ENCODE data around the gene NRG3.

Gene NRG3
- total RNA-seq: 0 reads per million in 4 donors

GRCh38 chr10:81874875-81875466 is at the start of gene NRG3:
TSS of gene NRG3 (plus strand) at chr10:81875194.
- DNase-seq: no peak

DNA sequence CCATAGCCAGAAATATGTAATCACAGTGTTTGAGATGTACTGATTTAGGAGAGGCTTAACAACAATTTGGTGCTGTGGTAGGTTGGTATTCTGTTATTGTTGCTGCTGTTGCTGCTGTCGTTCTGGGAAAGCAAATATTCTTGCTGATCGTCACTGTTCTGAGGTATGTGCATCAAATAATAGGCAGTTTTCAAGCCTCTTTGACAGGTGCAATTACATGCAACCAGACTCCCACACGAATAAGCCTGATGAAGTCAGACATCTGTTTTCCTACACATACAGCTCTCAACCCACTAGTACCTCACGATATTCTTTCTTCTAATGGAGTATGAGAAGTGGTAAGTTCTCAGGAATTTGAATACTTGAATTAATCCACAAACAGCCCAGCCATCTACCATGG is 46.7 kb upstream of the NRG3 start:
- DNase-seq: no peak

- DNase-seq: no peak
Observed at GRCh38 chr10:81831060-81831459, 43.9 kb upstream of the NRG3 start.

- no peak for DNase-seq
Observed at GRCh38 chr10:81838950-81839349, 36.0 kb upstream of the NRG3 start.

DNA sequence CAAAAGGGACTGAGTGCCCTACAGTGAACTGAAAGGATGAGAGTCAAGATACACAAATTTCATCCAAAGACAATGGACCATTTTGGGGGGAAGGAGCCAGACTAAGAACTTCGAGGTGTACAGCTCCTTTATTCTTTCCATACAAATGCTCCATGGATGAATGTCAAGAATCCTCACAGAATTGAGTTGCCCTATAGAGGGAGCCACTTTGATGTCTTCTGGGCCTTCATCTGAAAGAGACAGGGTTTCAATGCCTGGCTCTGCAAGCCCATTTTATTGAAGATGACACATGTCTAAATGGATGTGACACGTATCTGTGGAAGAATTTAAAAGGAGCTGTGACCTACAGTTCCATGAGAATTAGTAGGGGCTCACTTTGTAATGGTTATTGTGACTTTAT is 32.0 kb upstream of the NRG3 start:
- DNase-seq: no peak

DNA sequence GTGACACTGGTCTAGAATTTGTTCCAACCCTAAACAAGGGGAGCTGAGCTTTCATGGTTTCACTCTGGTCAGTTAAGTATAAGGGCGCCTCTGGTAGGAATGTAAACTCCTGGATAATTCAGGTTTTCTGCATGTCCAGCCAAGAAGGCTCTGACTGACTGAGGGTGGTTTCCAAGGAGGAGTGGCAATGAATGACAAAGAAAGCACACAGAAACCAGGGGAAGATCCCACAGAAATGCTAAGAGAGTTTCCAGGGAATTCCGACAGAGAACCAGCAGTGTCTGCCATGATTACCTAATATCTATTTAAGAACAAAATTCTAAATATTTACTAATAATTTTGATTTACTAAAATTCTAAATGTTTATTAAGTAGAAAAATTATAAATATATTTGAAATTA is 27.3 kb upstream of the NRG3 start:
- no peak for DNase-seq

- DNase-seq: no peak
Observed at GRCh38 chr10:81848514-81848913, 26.5 kb upstream of the NRG3 start.

DNA sequence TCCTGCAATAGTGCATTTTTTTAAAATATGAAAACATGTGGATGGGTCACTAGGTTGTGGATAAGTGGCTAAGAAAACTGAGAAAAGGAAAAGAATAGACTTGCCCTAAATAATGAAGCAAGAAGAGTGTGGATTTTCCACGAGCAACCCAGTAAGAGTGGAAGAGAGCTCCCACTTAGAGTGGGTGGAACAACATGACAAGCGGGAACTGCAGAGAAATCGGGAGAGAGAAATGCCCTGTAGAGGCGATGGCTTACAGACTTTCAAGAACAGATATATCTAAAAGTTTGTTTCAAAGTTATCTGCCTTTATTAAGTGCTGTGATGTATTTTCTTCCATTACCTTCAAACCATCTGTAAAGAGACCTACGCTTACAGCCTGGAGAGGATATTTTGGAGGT is 26.1 kb upstream of the NRG3 start:
- DNase-seq: no peak

DNA sequence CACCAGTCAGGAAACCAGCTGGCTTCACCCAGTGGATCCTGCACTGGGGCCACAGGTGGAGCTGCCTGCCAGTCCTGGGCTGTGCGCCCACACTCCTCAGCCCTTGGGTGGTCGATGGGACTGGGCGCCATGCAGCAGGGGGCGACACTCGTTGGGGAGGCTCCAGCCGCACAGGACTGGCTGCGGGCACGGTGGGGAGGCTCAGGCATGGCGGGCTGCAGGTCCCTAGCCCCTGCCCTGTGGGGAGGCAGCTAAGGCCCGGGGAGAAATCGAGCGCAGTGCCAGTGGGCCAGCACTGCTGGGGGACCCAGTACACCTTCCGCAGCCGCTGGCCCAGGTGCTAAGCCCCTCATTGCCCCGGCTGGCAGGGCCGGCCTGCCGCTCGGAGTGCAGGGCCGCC is 12.4 kb upstream of the NRG3 start:
- no peak for DNase-seq

- no peak for DNase-seq
Observed at GRCh38 chr10:81863771-81864170, 11.2 kb upstream of the NRG3 start.

DNA sequence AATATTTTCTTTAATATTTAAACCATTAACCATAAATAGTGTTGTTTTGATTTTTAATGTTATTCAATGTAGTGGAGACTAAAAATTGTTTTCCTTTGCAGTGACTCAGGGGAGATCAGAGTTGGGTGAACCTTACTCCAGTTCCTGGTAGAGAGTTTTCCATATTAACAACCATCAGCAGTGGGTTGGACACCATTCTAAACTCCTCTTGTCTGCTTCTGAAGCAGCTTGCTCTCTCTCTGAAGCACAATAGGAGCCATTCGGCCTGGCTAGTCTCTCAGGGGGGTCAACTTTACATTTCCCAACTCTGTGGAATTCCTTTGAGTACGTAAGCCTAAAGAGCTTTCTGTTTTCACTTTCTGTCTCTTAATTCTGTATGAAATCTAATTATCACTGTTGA is 9.4 kb upstream of the NRG3 start:
- DNase-seq: no peak

DNA sequence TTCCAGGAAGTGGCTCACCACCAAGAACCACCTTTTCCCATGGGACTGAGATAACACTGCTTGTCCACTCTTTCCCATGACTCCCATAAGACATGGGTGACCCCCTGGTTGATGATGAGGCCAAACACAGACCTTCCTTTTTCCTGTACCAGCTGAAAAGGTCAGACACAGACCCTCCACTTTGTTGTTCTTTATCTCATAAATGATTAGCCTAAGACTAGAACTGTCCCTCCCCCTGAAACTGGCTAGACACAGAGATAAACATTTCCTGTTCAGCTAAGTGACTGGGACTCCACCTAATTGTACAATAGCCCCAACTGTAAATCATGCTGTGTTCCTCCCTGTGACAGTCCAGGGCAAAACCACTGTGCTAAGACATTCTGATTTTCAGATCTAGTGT is 8.2 kb upstream of the NRG3 start:
- no peak for DNase-seq

DNA sequence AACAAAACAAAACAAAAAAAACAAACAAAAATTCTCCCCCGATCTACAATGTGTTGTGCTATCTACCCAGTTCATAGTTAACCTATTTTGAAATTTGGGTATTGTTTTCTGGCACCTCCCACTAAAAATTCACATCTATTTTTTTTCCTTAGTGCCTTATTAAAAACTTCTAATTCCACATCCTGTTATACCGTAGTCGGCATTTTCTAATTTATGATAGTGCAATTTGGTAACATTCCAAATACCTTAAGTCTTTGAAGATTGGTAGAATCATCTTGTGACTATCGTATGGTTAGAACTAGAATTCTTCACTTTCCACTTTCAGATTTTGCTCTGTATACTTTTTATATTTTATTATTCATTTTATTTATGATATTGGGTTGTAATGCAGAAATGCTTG is 4.5 kb upstream of the NRG3 start:
- DNase-seq: no peak

GRCh38 chr10:81871558-81871957 is 3.4 kb upstream of the NRG3 start:
- DNase-seq: no peak

DNA sequence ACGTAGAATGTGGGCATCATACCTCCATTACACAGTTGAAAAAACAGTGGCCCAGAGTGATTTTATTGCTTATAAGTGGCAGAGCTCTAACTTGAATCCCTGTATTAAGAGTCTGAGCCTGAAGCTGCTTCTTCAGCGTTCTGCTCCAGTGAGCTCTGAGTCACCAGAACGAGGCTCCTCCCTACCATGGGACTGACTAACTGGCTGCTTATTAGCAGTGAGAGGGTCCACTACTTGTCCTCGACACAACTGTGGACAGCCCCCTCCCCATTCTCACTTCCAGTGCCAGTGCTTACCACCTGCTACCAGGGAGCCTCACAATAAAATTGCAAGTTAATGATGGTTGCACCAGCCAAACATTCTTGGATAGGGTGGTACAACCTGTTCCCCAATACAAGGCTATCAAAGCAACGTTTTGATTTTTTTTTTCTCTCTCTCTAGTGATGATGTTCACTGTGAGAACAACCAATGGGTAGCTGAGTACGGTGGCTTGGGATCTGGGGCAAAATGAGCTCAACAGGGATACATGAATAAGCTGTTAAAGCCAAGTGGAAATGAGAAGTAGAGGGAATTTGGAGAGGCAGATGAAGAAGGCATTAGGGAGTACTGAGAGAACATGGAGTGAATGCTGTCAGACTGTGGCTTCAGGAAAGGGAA is 2.7 kb upstream of the NRG3 start:
- DNase-seq: no peak

DNA sequence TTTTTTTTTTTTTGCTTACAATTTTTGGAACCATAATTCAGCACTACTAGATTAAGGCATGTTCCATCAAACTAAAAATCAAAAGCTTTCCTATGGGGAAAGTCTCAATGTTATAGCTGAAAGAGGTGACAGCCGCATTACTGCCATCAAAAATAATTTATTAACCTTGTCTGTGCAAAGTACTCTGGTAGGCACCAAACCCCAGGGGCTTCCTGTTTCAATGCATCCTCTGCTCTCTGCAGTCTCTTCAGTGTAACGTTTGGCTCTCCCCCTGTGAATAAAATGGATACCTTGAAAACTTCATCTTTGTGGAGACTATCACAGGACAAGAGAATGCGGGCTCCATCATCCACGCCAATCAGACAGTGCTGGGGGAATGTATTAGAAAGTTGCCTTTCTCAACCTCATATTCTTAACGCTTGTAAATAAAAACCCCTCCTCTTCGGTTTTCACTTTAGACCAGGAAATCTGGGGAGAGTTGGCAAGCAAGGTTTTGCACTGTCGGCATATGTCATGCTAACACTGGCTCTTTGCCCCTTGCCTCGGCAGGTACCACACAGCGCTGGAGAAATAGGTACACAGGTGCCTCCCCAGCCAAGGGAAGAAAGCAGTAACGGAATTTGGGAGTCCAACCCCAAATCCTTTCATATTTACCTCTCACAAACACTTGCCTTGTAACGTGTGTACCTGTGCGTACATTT is 1.6 kb upstream of the NRG3 start:
- no peak for DNase-seq

- no peak for DNase-seq
Observed at GRCh38 chr10:81873932-81874816, 820 bp upstream of the NRG3 start.

- no peak for DNase-seq
Observed at GRCh38 chr10:81875467-81876252, 666 bp downstream of the NRG3 start.

DNA sequence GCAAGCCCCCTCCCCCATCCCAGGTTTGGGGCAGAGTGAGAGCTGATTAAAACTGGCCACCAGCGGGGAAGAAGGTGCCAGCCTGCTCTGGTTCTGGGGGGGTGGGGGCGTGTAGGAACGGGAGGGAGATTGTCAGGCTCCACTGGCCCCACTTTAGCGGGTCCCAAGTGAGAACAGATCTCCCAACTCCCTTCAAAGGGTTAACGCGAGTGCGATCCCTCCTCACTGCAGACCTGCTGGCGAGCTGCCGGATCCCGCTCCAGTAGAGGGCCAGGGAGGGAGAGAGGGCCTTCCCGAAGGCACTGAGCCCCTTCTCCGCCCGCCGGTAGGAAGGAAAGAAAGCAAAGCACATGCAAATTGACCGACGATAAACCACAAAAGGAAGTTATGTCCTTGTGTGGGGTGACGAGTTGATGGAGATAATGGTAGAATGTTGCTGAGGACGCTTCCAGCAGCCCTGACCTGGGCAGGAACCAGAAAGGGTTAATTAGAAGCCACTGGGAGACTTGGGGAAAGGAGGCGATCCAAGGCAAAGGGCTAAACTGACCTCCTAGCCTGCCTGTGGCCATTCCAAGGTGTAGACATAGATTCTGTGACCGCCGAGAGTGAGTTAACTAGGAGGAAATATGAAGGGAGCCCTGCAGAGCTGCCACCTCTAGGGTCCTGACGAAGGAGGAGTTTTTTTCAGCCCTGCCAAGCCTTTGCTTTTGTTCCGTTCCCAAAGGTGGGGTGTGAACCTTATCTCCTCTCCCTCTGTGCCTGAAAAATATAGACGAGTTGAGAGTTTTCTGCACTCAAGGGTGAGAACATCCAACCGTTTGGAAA is 1.5 kb downstream of the NRG3 start:
- DNase-seq: no peak

GRCh38 chr10:81877596-81877995 is 2.6 kb downstream of the NRG3 start:
- DNase-seq: no peak

DNA sequence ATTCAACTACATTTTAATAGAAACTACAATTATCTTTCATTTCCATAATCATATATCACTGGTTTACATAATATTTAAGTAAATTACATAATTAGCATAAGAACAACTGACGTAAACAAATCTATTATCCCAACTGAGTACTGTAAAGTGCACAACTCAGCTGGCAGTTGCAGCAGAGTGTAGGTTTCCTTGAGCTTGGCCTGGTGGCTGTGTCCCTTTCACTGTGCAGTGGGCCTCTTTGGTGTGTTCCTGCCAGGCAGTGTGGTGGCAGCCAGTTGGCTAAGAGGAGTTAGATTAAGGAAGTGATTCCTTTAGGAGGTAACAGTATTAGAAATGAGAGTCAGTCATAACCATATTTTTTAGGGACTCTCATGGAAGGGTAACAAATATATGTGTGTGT is 7.0 kb downstream of the NRG3 start:
- DNase-seq: no peak

- DNase-seq: no peak
Observed at GRCh38 chr10:81884856-81885255, 9.9 kb downstream of the NRG3 start.
